GM19043 (cell line): ENCODE results near the gene HECTD2.
"Not testable (repeated sequence)": the region's sequence is repeated elsewhere in the genome, so short reads cannot be mapped to it uniquely, and the experiment has no call there.

Experiments
- ATAC-seq: cut with Tn5 transposase; IDR thresholded peaks from one replicate; pipeline ENCODE4 v1.9.1; 2021; ENCODE audit warnings: low read depth; ENCODE audit not compliant: unreplicated experiment

The HECTD2 gene

GRCh38 chr10:91472911-91473310 is 62.8 kb downstream of the HECTD2 start:
- ATAC-seq, result no peak

GRCh38 chr10:91474009-91474408 is 63.9 kb downstream of the HECTD2 start:
- ATAC-seq, result no peak

GRCh38 chr10:91477236-91477635 is 67.1 kb downstream of the HECTD2 start:
- ATAC-seq, result no peak

- no peak for ATAC-seq
Observed at GRCh38 chr10:91479583-91479982, 69.4 kb downstream of the HECTD2 start.

GRCh38 chr10:91487911-91488582 is 77.9 kb downstream of the HECTD2 start:
- no peak for ATAC-seq

- ATAC-seq, result no peak
Observed at GRCh38 chr10:91493313-91493712, 83.2 kb downstream of the HECTD2 start.

- ATAC-seq, result no peak
Observed at GRCh38 chr10:91495402-91495801, 85.3 kb downstream of the HECTD2 start.

GRCh38 chr10:91496016-91496415 is 85.9 kb downstream of the HECTD2 start:
- ATAC-seq, result no peak

- ATAC-seq, result no peak
Observed at GRCh38 chr10:91511549-91512330, 101.6 kb downstream of the HECTD2 start.

GRCh38 chr10:91512458-91512857 is 102.3 kb downstream of the HECTD2 start:
- ATAC-seq, result no peak

GRCh38 chr10:91513598-91514424 is 103.7 kb downstream of the HECTD2 start:
- no peak for ATAC-seq

- ATAC-seq, result no peak
Observed at GRCh38 chr10:91514787-91515186, 104.6 kb downstream of the HECTD2 start.

- no peak for ATAC-seq
Observed at GRCh38 chr10:91517394-91517793, 107.2 kb downstream of the HECTD2 start.

GRCh38 chr10:91519899-91520514 is 109.9 kb downstream of the HECTD2 start:
- no peak for ATAC-seq

GRCh38 chr10:91520661-91521060 is 110.5 kb downstream of the HECTD2 start:
- ATAC-seq, result no peak

GRCh38 chr10:91521439-91521838 is 111.3 kb downstream of the HECTD2 start:
- no peak for ATAC-seq

- no peak for ATAC-seq
Observed at GRCh38 chr10:91525896-91526712, 116.0 kb downstream of the HECTD2 start.

GRCh38 chr10:91528080-91528479 is 117.9 kb downstream of the HECTD2 start:
- no peak for ATAC-seq

- ATAC-seq, result no peak
Observed at GRCh38 chr10:91528768-91529167, 118.6 kb downstream of the HECTD2 start.

- ATAC-seq, result not testable (repeated sequence)
Observed at GRCh38 chr10:91534789-91535188, 124.6 kb downstream of the HECTD2 start.
